H9 (cell line): ENCODE data around the gene DUSP18. TPM values are rescaled to one million over a fixed set of nuclear protein-coding genes. Genes with fewer than 3 reads are reported as not detected.

Source experiments
- DNase-seq: peaks from one replicate; pipeline ENCODE4 v3.0.0-alpha.2; 2017
- H2AFZ ChIP-seq: one replicate; pipeline ENCODE4 v1.6.1; 2013; ENCODE audit warnings: mild to moderate bottlenecking, low read length, control low read depth, moderate library complexity
- H2AK5ac ChIP-seq: 2 replicates; pipeline ENCODE4 v1.6.1; 2013; ENCODE audit warnings: low read length, control low read depth, mixed read lengths; ENCODE audit not compliant: insufficient read length
- H2BK120ac ChIP-seq: one replicate; pipeline ENCODE4 v1.6.1; 2013; ENCODE audit warnings: low read depth, mild to moderate bottlenecking, low read length, control low read depth, inconsistent platforms; ENCODE audit not compliant: poor library complexity, severe bottlenecking
- H2BK12ac ChIP-seq: 2 replicates; pipeline ENCODE4 v1.6.1; 2013; ENCODE audit warnings: low read length, control low read depth, mixed read lengths, low read depth; ENCODE audit not compliant: insufficient read length
- H2BK15ac ChIP-seq: 2 replicates; pipeline ENCODE4 v1.6.1; 2013; ENCODE audit warnings: low read depth, low read length, control low read depth
- H2BK20ac ChIP-seq: one replicate; pipeline ENCODE4 v1.6.1; 2013; ENCODE audit warnings: low read depth, mild to moderate bottlenecking, low read length, control low read depth, inconsistent platforms; ENCODE audit not compliant: poor library complexity, severe bottlenecking
- H2BK5ac ChIP-seq: 2 replicates; pipeline ENCODE4 v1.6.1; 2013; ENCODE audit warnings: low read length, control low read depth, mixed read lengths; ENCODE audit not compliant: insufficient read length
- H3K14ac ChIP-seq: 2 replicates; pipeline ENCODE4 v1.6.1; 2013; ENCODE audit warnings: low read length, control low read depth; ENCODE audit not compliant: insufficient read depth
- H3K18ac ChIP-seq: 2 replicates; pipeline ENCODE4 v1.6.1; 2013; ENCODE audit warnings: low read depth, mild to moderate bottlenecking, mixed read lengths, low read length, control low read depth; ENCODE audit not compliant: insufficient read length
- H3K23ac ChIP-seq: 2 replicates; pipeline ENCODE4 v1.6.1; 2013; ENCODE audit warnings: low read length, control low read depth, mixed read lengths, low read depth; ENCODE audit not compliant: insufficient read length
- H3K23me2 ChIP-seq: 2 replicates; pipeline ENCODE4 v1.6.1; 2013; ENCODE audit warnings: low read depth, mild to moderate bottlenecking, mixed read lengths, low read length, control low read depth; ENCODE audit not compliant: insufficient read length, poor library complexity, severe bottlenecking
- H3K27ac ChIP-seq: 2 replicates; pipeline ENCODE4 v1.5.1; 2013; ENCODE audit warnings: low read length, control low read depth, mixed read lengths, low read depth; ENCODE audit not compliant: insufficient read length
- H3K27me3 ChIP-seq: 2 replicates; pipeline ENCODE4 v1.6.1; 2013; ENCODE audit warnings: low read length, control low read depth, inconsistent platforms; ENCODE audit not compliant: insufficient read depth
- H3K4ac ChIP-seq: 2 replicates; pipeline ENCODE4 v1.6.1; 2013; ENCODE audit warnings: low read depth, mild to moderate bottlenecking, control low read depth, inconsistent platforms, low read length, moderate library complexity
- H3K4me1 ChIP-seq: 2 replicates; pipeline ENCODE4 v1.6.1; 2013; ENCODE audit warnings: low read length, control low read depth, inconsistent platforms; ENCODE audit not compliant: insufficient read depth
- H3K4me2 ChIP-seq: 2 replicates; pipeline ENCODE4 v1.6.1; 2013; ENCODE audit warnings: low read length, control low read depth, mixed read lengths; ENCODE audit not compliant: insufficient read length, insufficient read depth
- H3K56ac ChIP-seq: 2 replicates; pipeline ENCODE4 v1.6.1; 2013; ENCODE audit warnings: low read depth, mild to moderate bottlenecking, mixed read lengths, low read length, control low read depth; ENCODE audit not compliant: insufficient read length
- H3K79me1 ChIP-seq: 2 replicates; pipeline ENCODE4 v1.6.1; 2013; ENCODE audit warnings: low read depth, mild to moderate bottlenecking, moderate library complexity, low read length, control low read depth, inconsistent platforms; ENCODE audit not compliant: insufficient read depth, poor library complexity, severe bottlenecking
- H3K79me2 ChIP-seq: 2 replicates; pipeline ENCODE4 v1.6.1; 2013; ENCODE audit warnings: low read length, control low read depth, inconsistent platforms; ENCODE audit not compliant: insufficient read depth
- H3K9ac ChIP-seq: 2 replicates; pipeline ENCODE4 v1.6.1; 2013; ENCODE audit warnings: low read length, control low read depth, mixed read lengths; ENCODE audit not compliant: insufficient read length; ENCODE audit errors: extremely low read depth
- H3K9me3 ChIP-seq: one replicate; pipeline ENCODE4 v1.6.1; 2013; ENCODE audit warnings: low read depth, low read length, inconsistent platforms; ENCODE audit not compliant: control insufficient read depth
- H3T11ph ChIP-seq: one replicate; pipeline ENCODE4 v1.6.1; 2013; ENCODE audit warnings: mild to moderate bottlenecking, low read length, control low read depth, inconsistent platforms
- H4K20me1 ChIP-seq: one replicate; pipeline ENCODE4 v1.6.1; 2013; ENCODE audit not compliant: control insufficient read depth, insufficient read length, insufficient read depth
- H4K5ac ChIP-seq: 2 replicates; pipeline ENCODE4 v1.6.1; 2013; ENCODE audit warnings: low read depth, mild to moderate bottlenecking, mixed read lengths, low read length, control low read depth; ENCODE audit not compliant: insufficient read length
- H4K8ac ChIP-seq: replicated peaks from 2 replicates; pipeline ENCODE4 v1.6.1; 2013; ENCODE audit warnings: low read length, control low read depth, mixed read lengths, low read depth; ENCODE audit not compliant: insufficient read length
- H4K91ac ChIP-seq: 2 replicates; pipeline ENCODE4 v1.6.1; 2013; ENCODE audit warnings: low read depth, mild to moderate bottlenecking, moderate library complexity, mixed read lengths, low read length, control low read depth; ENCODE audit not compliant: insufficient read length
- H3K27ac Mint-ChIP-seq, 3 experiments: 2 replicates in 2 of 3; 3 replicates in 1 of 3; pipeline ENCODE4 v1.8.0; 2020 to 2021; ENCODE audit warnings: mixed read lengths in 3 of 3, mild to moderate bottlenecking in 1 of 3, moderate library complexity in 1 of 3
- H3K27me3 Mint-ChIP-seq: 2 replicates; pipeline ENCODE4 v1.8.0; 2021; ENCODE audit warnings: low read depth, mild to moderate bottlenecking, moderate library complexity, mixed read lengths
- H3K36me3 Mint-ChIP-seq, 3 experiments: 2 replicates in 2 of 3; 3 replicates in 1 of 3; pipeline ENCODE4 v1.8.0; 2020 to 2021; ENCODE audit warnings: low read depth in 3 of 3, mixed read lengths in 3 of 3; ENCODE audit not compliant: insufficient read depth in 1 of 3
- H3K4me1 Mint-ChIP-seq, 2 experiments: 2 replicates each; pipeline ENCODE4 v1.8.0; 2020; ENCODE audit warnings: mixed read lengths in 2 of 2
- H3K4me3 Mint-ChIP-seq, 2 experiments: 2 replicates in 1 of 2; 3 replicates in 1 of 2; pipeline ENCODE4 v1.8.0; 2020 to 2021; ENCODE audit warnings: mild to moderate bottlenecking in 2 of 2, mixed read lengths in 2 of 2, moderate library complexity in 1 of 2
- H3K9me3 Mint-ChIP-seq, 2 experiments: 2 replicates in 1 of 2; 3 replicates in 1 of 2; pipeline ENCODE4 v1.8.0; 2020; ENCODE audit warnings: mild to moderate bottlenecking in 2 of 2, mixed read lengths in 2 of 2, moderate library complexity in 1 of 2
- CTCF ChIP-seq: fragments of 200-600 bp; sonication (generic); conservative IDR thresholded peaks from 3 replicates; pipeline ENCODE4 v1.8.0; 2021; ENCODE audit warnings: antibody characterized with exemption, mild to moderate bottlenecking
- WGBS: extraction: QIAGEN DNeasy Blood & Tissue Kit; methylation state at CpG from one replicate; pipeline ENCODE4 v1.1.7; 2013; ENCODE audit warnings: missing lambda C conversion rate, low lambda C conversion rate, mixed read lengths; ENCODE audit not compliant: insufficient read length; ENCODE audit errors: extremely low coverage; 5-methylcytosine and 5-hydroxymethylcytosine counted together
- total RNA-seq: library from RNA; stranded (reverse); gene quantifications from 2 replicates; pipeline ENCODE4 v1.2.1, GENCODE V29; 2021

The DUSP18 gene
- total RNA-seq, 1 experiment from 2014 or later, result 2.6 TPM

GRCh38 chr22:30640361-30640760 lies 27.3 kb downstream of the DUSP18 start:
- Histone ChIP-seq H2BK120ac (no peak overlapping the region), H2AFZ (no peak overlapping the region), H3T11ph (no peak overlapping the region), H4K91ac (no peak overlapping the region), H3K9me3 (no peaks in the 10 kb centered on the region), H4K20me1 (no peaks in the 10 kb centered on the region), H3K9ac (no peak overlapping the region), H3K79me2 (no peaks in the 10 kb centered on the region), H2BK20ac (no peak overlapping the region), H3K18ac (no peak overlapping the region), H3K4me2 (no peak overlapping the region), H3K27me3 (no peaks in the 10 kb centered on the region; the same call in 1 of the 2 replicates), H3K23ac (no peak overlapping the region), H2BK5ac (no peak overlapping the region), H3K56ac (no peak overlapping the region), H3K79me1 (no peaks in the 10 kb centered on the region), H3K27ac (no peak overlapping the region), H3K4ac (no peak overlapping the region), H4K5ac (no peak overlapping the region), H2AK5ac (no peak overlapping the region), H2BK12ac (no peak overlapping the region), H3K23me2 (peaks cover 5% of the 10 kb centered on the region), H4K8ac (no peak overlapping the region), H3K14ac (no peak overlapping the region), H3K4me1 (no peaks in the 10 kb centered on the region), H2BK15ac (no peak overlapping the region)
- peaks cover 4 to 5% of the 10 kb centered on the region in 2 experiments; a peak in 4 of 5 replicates for H3K9me3 Mint-ChIP-seq
- WGBS, result no CpG with 5 or more reads among the region's 4 CpGs
- H3K36me3 Mint-ChIP-seq, result peaks cover 7 to 19% (median 17%) of the 10 kb centered on the region in 3 experiments; a peak in 6 of 7 replicates
- no peak overlapping the region for H3K4me3 Mint-ChIP-seq
- H3K27ac Mint-ChIP-seq, result no peak overlapping the region
- H3K4me1 Mint-ChIP-seq, result peaks cover 24 to 36% of the 10 kb centered on the region in 2 experiments
- no peak for DNase-seq
- no peak for TF ChIP-seq CTCF
- H3K27me3 Mint-ChIP-seq, result peaks cover 4% of the 10 kb centered on the region
